ENCODE results near the gene KCTD6.
A peak's percentile ranks its signal among the peaks of the same experiment; 100 is the strongest.

Gene KCTD6

DNA sequence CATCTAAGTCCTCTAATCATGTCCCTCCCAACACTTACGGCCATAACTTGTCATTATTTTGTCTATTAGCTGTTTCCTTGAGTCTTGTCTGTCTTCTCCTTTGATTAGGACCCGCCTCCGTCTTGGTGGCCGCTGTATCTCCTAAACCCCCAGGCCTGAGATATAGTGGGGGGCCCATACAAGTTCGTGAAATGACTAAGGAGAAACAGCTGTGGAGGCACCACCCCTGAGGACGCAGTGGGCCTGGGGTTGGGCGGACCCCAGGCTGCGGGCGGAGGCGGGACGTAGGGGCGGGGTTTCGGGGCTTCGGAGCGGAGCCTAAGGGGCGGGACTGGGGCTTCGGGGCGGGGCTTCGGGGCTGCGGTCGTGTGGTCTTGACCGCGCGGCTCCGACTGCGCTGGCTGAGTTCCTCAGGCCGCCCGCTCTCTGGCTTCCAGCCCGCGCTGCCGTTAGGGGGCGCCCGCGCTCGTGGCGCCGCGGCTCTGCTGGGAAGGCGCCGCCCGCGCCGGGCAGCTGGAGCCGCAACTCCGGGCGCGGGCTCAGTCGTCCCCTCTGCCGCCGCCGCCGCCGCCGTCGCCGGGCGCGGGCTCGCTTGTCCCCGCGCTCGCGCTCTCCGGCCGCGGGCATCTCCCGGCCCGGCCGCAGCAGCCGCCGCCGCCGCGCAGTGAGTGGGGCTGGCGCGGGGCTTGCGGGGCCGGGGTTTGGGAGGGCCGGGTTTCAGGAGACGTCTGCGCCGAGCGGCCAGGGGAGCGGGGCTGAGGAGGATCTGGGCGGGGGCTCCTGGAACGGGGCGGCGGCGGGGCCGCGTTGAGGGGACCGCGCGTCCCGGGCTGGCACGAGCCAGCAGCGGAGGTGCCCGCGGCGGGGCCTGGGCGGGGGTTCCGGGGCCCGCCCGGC, at the start of gene KCTD6:
Gene KCTD6 (plus strand): TSS at position 591 of the 897 bp plus-strand sequence. CDS start 6,660 bp downstream, outside the sequence.
- peak; percentile 94 for DNase-seq (ENCODE audit: low spot score)

- no peak for DNase-seq (ENCODE audit: low spot score)
Observed at GRCh38 chr3:58452176-58452575, 39.7 kb upstream of the KCTD6 start.

- DNase-seq (ENCODE audit: low spot score): no peak
Observed at GRCh38 chr3:58459160-58459559, 32.7 kb upstream of the KCTD6 start.

- no peak for DNase-seq (ENCODE audit: low spot score)
Observed at GRCh38 chr3:58462829-58463180, 29.1 kb upstream of the KCTD6 start.

DNA sequence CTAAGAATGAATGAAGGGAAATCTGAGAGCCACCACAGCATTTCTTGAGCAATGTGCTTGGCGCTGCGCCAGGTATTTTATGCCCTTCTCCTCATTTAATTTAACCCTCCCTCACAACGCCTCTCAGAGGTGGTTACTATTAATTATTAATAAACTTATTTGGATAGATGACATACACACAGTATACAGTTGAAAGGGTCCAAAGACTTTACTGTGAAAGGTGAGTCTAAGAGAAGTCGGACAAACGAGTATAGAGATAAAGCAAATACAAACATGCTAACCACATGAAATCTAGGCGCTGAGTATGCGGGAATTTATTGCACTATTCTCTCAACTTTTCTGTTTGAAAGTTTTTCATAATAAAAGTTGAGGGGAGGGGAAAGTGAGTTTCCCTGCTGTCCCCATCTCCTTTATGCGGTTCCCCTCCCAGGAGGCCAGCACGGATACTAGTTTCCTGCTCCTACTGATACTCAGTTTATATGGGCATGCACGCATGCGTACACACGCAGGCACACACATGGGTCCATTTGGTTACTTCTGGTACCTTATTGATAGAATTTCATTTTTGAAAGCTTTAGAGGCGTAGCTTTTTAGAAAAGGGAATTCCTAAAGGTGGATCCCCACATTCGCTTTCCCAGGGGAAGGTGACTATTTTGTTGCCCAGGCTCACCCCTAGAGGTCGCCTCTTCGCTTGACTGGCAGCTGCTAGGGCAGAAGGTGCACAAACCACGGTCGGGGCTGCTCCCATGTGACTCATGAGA, 28.5 kb upstream of the KCTD6 start:
- peak; percentile 46 for DNase-seq (ENCODE audit: low spot score)

DNA sequence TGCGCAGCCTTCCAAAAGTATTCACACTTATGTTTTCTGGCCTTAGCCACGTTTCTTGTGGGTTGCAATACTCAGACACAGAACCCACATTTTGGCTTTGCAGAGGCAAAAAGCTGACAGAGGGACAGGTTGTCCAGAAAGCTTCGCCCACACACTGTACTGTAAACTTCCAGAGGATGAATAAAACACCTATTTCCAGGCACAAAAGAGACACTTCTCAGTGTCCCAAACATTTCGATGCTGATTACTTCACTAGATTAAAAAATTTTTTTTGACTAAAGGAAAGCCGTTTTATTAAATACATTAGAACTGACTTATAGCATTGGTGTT, 28.0 kb upstream of the KCTD6 start:
- DNase-seq (ENCODE audit: low spot score): no peak

DNA sequence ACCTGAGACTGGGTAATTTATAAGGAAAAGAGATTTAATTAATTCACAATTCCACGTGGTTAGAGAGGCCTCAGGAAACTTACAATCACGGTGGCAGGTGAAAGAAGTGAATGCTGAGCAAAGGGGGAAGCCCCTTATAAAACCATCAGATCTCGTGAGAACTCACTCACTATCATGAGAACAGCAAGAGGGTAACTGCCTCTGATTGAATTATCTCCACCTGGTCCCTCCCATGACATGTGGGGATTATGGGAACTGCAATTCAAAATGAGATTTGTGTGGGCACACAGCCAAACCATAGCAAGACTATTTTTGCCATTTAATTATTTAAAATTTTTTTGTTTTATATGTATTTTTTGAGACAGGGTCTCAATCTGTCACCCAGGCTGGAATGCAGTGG, 27.0 kb upstream of the KCTD6 start:
- DNase-seq (ENCODE audit: low spot score): no peak

DNA sequence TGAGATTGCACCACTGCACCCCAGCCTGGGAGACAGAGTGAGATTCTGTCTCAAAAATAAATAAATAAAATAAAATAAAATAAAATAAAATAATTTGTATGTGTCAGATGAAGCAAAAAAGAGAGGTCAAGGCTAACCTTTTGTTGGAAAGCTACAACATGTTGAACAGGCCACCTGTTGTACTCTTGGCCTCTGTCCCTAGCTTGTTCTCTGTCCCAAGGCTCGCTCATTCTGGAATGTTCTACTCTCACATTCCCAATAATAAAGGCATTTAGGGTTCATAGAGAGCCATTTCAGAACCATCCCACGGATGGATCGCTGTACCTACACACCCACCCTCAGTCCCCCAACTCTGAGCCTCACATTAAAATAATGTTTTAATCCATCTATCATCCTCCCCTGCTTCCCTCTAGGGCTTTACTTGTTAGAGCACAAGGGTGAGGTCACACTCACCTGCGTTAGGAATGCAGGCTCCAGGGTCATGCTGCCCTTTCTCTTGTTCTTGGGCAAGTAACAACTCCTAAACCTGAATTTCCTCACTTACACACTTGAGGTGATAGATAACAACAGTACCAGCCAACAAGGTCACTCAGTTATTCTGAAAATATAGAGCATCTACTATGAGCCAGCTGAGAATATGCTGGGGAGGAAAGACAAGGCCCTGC, 24.9 kb upstream of the KCTD6 start:
- no peak for DNase-seq (ENCODE audit: low spot score)

- DNase-seq (ENCODE audit: low spot score): no peak
Observed at GRCh38 chr3:58469096-58469495, 22.8 kb upstream of the KCTD6 start.

DNA sequence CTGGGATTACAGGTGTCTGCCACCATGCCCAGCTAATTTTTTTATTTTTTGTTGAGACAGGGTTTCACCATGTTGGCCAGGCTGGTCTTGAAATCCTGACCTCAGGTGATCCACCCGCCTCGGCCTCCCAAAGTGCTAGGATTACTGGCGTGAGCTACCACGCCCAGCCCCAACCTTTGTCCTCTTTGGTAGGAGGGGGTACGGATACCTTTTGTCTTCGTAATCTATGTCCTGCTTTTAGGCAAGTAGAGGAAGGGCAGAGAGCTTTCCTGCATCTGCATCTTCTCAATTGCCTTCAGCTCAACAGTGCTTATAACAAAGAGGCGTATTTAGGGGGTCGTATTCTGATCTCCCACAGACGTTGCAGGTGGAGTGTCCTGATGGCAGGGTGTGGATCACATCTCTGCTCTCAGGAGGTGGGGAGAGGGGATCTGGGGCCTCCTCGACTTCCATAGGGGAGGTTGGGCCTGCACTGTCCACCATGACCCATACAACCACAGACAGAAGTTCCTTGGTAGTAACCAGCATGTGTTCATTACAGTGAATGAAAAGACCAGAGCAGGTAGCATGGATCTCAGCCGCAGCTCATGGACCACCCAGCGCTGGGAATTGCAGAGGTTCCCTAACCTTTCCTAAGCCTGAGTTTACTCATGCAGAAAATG, 21.4 kb upstream of the KCTD6 start:
- DNase-seq (ENCODE audit: low spot score): no peak

DNA sequence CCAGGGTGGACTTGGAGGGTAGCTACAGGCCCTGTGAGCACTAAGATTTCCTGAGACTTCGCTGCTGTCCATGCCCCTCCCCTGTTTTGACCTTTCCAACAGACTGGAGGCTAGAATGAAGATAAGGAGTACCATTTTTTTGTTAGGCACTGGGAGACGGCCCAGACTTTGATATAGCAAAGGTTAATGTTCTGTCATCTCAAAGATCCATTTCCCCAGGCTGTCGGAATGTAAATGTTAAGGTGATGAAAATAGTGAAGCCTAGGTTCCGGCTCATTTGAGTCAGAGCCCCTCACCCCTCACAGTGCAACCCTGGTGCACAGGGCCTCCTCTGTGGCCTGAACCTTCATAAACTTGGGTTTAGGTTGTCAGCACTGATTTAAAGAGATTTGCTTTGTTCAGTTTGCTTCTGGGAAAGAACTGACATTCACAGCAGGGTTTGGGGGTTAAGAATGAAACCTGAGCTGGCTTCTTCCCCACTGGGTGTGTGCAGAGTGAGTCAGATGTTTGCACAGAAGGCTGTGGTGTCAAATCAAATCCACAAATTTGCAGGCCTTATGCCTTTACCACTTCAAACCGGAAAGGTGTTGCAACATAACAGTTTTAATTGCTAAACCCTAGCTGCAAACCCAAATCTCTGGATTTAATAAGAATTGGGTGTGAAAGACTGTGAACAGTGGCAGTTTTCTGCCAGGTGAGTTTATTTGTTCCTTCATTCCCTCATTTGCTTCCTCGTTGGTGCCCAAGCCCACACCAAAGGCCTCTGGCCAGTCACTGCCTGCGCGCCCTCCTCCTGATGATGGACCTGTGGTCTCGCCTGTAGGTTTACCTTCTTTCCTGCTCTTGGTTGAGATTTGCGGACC, 20.6 kb upstream of the KCTD6 start:
- DNase-seq (ENCODE audit: low spot score): no peak

- DNase-seq (ENCODE audit: low spot score): no peak
Observed at GRCh38 chr3:58473275-58473674, 18.6 kb upstream of the KCTD6 start.

DNA sequence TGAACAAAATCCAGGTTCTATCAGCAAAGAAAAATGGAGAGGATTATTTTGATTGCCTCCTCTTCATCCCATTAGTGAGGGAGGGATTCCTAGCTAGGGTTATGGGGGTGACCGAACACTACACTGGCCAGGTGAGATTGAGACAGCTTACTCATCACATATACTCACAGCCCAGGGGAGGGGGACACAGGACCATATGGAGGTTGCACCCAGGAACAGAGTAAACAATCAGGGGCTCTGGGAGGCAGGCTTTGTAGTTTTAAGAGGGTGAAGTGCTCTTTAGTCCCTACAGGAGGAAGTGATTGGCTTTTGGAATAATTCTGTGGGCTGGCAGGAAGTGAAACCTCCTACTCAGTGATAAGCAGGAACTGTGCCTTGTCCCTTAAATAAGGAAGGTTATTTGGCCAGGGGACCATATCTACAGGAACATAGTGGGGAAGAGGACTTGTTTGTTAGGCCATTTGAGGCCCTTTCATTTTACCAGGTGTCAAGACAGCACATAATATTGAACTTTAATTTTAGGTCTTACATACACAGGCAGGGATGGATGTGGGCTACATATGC, 17.5 kb upstream of the KCTD6 start:
- DNase-seq (ENCODE audit: low spot score): no peak

DNA sequence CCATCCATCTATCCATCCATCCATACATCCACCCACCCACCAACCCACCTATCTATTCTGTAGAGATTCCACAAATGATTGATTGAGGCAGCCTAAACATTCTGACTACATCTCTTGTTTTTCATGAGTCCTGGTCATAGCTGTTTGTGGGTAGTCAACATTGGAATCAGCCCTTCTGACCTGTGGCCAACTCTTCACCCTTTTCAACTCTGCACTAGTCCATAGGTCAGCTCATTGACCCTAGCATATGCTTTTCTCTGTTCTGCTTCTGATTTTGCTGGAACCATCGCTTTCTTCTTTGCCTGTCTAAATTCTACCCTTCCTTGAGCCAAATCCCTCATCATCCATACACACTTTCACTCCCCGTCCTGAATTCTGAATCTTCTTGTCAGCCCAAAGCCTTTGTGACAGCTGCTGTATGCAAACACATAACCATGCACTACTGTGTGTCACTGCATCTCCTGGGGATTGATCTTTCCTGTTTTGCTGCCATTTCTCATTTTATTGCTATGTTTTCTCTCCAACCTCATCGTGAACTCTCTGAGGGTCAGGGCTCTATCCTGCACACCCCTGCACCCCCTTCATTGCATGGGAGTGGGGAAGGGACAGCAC, 16.8 kb upstream of the KCTD6 start:
- no peak for DNase-seq (ENCODE audit: low spot score)

DNA sequence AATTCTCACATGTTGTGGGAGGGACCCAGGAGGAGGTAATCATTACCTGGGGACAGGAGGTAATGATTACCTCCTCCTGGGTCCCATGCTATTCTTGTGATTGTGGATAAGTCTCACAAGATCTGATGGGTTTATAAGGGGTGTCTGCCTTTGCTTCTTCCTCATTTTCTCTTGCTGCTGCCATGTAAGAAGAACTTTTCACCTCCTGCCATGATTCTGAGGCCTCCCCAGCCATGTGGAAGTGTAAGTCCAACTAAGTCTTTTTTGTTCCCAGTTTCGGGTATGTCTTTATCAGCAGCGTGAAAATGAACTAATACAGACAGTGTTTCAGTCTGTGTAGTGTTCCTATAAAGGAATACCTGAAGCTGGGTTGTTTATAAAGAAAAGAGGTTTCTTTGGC, 13.1 kb upstream of the KCTD6 start:
- no peak for DNase-seq (ENCODE audit: low spot score)

- DNase-seq (ENCODE audit: low spot score): no peak
Observed at GRCh38 chr3:58480309-58480708, 11.6 kb upstream of the KCTD6 start.

- no peak for DNase-seq (ENCODE audit: low spot score)
Observed at GRCh38 chr3:58482917-58483636, 8.8 kb upstream of the KCTD6 start.

- no peak for DNase-seq (ENCODE audit: low spot score)
Observed at GRCh38 chr3:58484045-58484721, 7.7 kb upstream of the KCTD6 start.

- no peak for DNase-seq (ENCODE audit: low spot score)
Observed at GRCh38 chr3:58484722-58485069, 7.2 kb upstream of the KCTD6 start.
